A549 (cell line): ENCODE data around the gene SLC20A1.

Experiments
- CTCF ChIP-seq: fragments of >200 bp; sonication (Bioruptor Twin); formaldehyde crosslinking; IDR thresholded peaks from 3 replicates; pipeline ENCODE4 v1.5.1; 2016
- JUN ChIP-seq, 2 experiments: fragments of >200 bp; sonication (Bioruptor Twin); formaldehyde crosslinking; IDR thresholded peaks; 2 replicates in 1 of 2; 3 replicates in 1 of 2; pipeline ENCODE4 v1.6.1; 2016 to 2017
- POLR2A ChIP-seq: IDR thresholded peaks from 2 replicates; pipeline ENCODE4 v1.6.1; 2012; ENCODE audit warnings: mild to moderate bottlenecking, low read length
- POLR2AphosphoS2 ChIP-seq: conservative IDR thresholded peaks from 2 replicates; pipeline ENCODE4 v1.6.1; 2012; ENCODE audit warnings: low read length, improper control_type of control experiment, inconsistent platforms

DNA sequence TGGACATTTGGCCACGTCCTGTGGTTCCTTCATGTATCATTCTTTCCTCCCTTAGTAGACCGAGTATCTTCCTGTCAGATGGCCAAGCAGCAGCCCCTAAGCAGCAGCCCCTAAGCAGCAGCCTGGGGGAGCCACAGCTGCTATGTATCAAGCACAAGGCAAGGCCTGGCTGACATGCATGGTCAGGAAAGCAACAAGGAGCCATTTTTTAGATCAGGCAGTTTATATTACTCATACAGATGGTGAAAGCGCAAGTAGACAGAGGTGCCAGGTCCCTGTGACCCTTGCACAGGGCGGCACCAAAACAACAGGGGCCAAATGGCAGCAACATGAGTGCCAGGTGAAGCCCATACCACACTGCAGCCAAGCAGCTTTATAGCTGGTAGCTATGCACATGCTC is 39.2 kb upstream of the SLC20A1 start:
- TF ChIP-seq JUN (IDR thresholded peaks at IDR 0.05) (no peak), CTCF (no peak), POLR2AphosphoS2 (no peak), POLR2A (no peak)
